Liver (tissue), 3 donors: ENCODE measurements around the gene DIP2B.

ENCODE experiments used
- FOXA1 ChIP-seq: IDR thresholded peaks from 2 replicates; pipeline ENCODE4 v1.6.1; 2016; ENCODE audit warnings: antibody characterized with exemption
- MAX ChIP-seq: IDR thresholded peaks from 2 replicates; pipeline ENCODE4 v1.6.1; 2016; ENCODE audit warnings: antibody characterized with exemption
- REST ChIP-seq: IDR thresholded peaks from 2 replicates; pipeline ENCODE4 v1.6.1; 2016; ENCODE audit warnings: antibody characterized with exemption, mild to moderate bottlenecking
- RXRA ChIP-seq, 2 donors: IDR thresholded peaks; 2 replicates each; pipeline ENCODE4 v1.6.1; 2017 to 2018; ENCODE audit warnings: antibody characterized with exemption in 2 of 2, mild to moderate bottlenecking in 1 of 2
- TAF1 ChIP-seq: conservative IDR thresholded peaks from 2 replicates; pipeline ENCODE4 v1.6.1; 2016; ENCODE audit warnings: antibody characterized with exemption, mild to moderate bottlenecking
- YY1 ChIP-seq: IDR thresholded peaks from 2 replicates; pipeline ENCODE4 v1.6.1; 2016; ENCODE audit warnings: antibody characterized with exemption, mild to moderate bottlenecking
- TF ChIP-seq, protein P1 (sequence below): fragments of 150-350 bp; IDR thresholded peaks from 2 replicates; pipeline ENCODE4 v1.5.1; 2017; ENCODE audit warnings: improper control_type of control experiment, low read depth, low read length; ENCODE audit not compliant: missing input control
- donor health status: healthy.
- donor health status: healthy.

- TF ChIP-seq, protein P1, sequence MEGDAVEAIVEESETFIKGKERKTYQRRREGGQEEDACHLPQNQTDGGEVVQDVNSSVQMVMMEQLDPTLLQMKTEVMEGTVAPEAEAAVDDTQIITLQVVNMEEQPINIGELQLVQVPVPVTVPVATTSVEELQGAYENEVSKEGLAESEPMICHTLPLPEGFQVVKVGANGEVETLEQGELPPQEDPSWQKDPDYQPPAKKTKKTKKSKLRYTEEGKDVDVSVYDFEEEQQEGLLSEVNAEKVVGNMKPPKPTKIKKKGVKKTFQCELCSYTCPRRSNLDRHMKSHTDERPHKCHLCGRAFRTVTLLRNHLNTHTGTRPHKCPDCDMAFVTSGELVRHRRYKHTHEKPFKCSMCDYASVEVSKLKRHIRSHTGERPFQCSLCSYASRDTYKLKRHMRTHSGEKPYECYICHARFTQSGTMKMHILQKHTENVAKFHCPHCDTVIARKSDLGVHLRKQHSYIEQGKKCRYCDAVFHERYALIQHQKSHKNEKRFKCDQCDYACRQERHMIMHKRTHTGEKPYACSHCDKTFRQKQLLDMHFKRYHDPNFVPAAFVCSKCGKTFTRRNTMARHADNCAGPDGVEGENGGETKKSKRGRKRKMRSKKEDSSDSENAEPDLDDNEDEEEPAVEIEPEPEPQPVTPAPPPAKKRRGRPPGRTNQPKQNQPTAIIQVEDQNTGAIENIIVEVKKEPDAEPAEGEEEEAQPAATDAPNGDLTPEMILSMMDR, result no peak
- TF ChIP-seq TAF1, result no peak
- TF ChIP-seq RXRA (IDR thresholded peaks at IDR 0.05), result no peak
- TF ChIP-seq YY1, result no peak
- TF ChIP-seq MAX, result no peak
- no peak for TF ChIP-seq REST
- no peak for TF ChIP-seq FOXA1
Observed at GRCh38 chr12:50621399-50622300, 116.9 kb downstream of the DIP2B start.
